Measurements from ENCODE around the gene RS1. TPM values are rescaled to one million over a fixed set of nuclear protein-coding genes. Genes with fewer than 3 reads are reported as not detected.

The RS1 gene
- total and polyA plus RNA-seq, 10 of the 15 experiments (the other 5 are each of a cell fraction or from before 2014, with no cell fraction given) = 0.04 to 0.26 TPM; not detected in 8

- no peak overlapping the region for H3K9ac ChIP-seq (ENCODE audit: control insufficient read depth, insufficient read depth, low read length)
- SMC1A ChIA-PET (ENCODE audit: uncharacterized antibody, unreplicated experiment) = interaction anchor here (0.9 to 1.5 kb wide), 2 partner anchors 11 to 14 kb away, joined by 3 to 4 read pairs; no protein-coding TSS in a partner anchor
- no peaks in the 10 kb centered on the region; the same call in 2 of the 3 replicates for H3K9me3 ChIP-seq (replicated peaks; ENCODE audit: control insufficient read depth, insufficient read depth, low read length)
- in situ Hi-C loops (cut with MboI) = loop anchor here (5.0 to 10.0 kb wide), 2 partner anchors 211 to 669 kb away; partner anchors contain the start of gene PDHA1
- no peaks in the 10 kb centered on the region for H3K79me2 ChIP-seq (ENCODE audit: control insufficient read depth, insufficient read depth, low read length)
- intact Hi-C loops (cut with micrococcal nuclease; ENCODE audit: unreplicated experiment) = loop anchor here (10.0 kb wide), 2 partner anchors 251 to 659 kb away; partner anchors contain the start of gene CDKL5
- H3K4me1 ChIP-seq (ENCODE audit: control insufficient read depth, insufficient read depth, low read length) = peaks cover 2% of the 10 kb centered on the region; the same call in 1 of the 2 replicates
- RAD21 ChIA-PET (ENCODE audit: unreplicated experiment) = interaction anchor here (0.8 to 1.0 kb wide), 3 partner anchors 156 to 210 kb away, joined by 3 to 4 read pairs (median 4); no protein-coding TSS in a partner anchor
- no peak overlapping the region for H3K4me3 ChIP-seq
- POLR2A ChIA-PET = interaction anchor here (0.6 to 0.8 kb wide), 3 partner anchors 8 to 180 kb away, joined by 3 read pairs; no protein-coding TSS in a partner anchor
- DNase-seq (ENCODE audit: low read depth, low spot score) (no peak), FAIRE-seq (no peak), ATAC-seq (no peak)
- H4K20me1 ChIP-seq (ENCODE audit: control insufficient read depth, insufficient read depth) = no peaks in the 10 kb centered on the region
- H2AFZ ChIP-seq (ENCODE audit: control insufficient read depth, low read depth, low read length) = no peak overlapping the region
- no peaks in the 10 kb centered on the region for H3K27me3 ChIP-seq (replicated peaks in 1 of 2; ENCODE audit: control insufficient read depth in 2 of 2, insufficient read depth in 2 of 2, low read length in 1 of 2)
- WGBS (ENCODE audit: insufficient coverage, insufficient replicate concordance, low lambda C conversion rate, missing lambda C conversion rate) = 78% methylated on average over 10 of the region's 10 CpGs
- H3K36me3 ChIP-seq (ENCODE audit: control insufficient read depth in 2 of 2, insufficient read depth in 2 of 2, low read length in 1 of 2) = no peaks in the 10 kb centered on the region
- no peak overlapping the region for H3K27ac ChIP-seq (ENCODE audit: control insufficient read depth, insufficient read depth)
- CTCF ChIA-PET = interaction anchor here (3.8 kb wide), 1 partner anchor 209 kb away, joined by 11 read pairs; no protein-coding TSS in a partner anchor
- TF ChIP-seq, protein P1, sequence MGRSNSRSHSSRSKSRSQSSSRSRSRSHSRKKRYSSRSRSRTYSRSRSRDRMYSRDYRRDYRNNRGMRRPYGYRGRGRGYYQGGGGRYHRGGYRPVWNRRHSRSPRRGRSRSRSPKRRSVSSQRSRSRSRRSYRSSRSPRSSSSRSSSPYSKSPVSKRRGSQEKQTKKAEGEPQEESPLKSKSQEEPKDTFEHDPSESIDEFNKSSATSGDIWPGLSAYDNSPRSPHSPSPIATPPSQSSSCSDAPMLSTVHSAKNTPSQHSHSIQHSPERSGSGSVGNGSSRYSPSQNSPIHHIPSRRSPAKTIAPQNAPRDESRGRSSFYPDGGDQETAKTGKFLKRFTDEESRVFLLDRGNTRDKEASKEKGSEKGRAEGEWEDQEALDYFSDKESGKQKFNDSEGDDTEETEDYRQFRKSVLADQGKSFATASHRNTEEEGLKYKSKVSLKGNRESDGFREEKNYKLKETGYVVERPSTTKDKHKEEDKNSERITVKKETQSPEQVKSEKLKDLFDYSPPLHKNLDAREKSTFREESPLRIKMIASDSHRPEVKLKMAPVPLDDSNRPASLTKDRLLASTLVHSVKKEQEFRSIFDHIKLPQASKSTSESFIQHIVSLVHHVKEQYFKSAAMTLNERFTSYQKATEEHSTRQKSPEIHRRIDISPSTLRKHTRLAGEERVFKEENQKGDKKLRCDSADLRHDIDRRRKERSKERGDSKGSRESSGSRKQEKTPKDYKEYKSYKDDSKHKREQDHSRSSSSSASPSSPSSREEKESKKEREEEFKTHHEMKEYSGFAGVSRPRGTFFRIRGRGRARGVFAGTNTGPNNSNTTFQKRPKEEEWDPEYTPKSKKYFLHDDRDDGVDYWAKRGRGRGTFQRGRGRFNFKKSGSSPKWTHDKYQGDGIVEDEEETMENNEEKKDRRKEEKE (IDR thresholded peaks at IDR 0.05) = no peak
- TF ChIP-seq ATF3 (IDR thresholded peaks at IDR 0.05; ENCODE audit: borderline replicate concordance, extremely low read depth, low read depth, low read length) = no peak
- 0 out of 2 replicates have a peak, but pooled peaks have one; percentile 17 for TF ChIP-seq MLLT1 (IDR thresholded peaks at IDR 0.05)
- TF ChIP-seq POU2F2 (IDR thresholded peaks at IDR 0.05; ENCODE audit: borderline replicate concordance, low read depth, low read length) = no peak
- no TSS peak for BruUV-seq (replicated peaks)
- H3K4me2 ChIP-seq (ENCODE audit: control insufficient read depth, insufficient read depth) = peak overlapping the region; percentile 21; the same call in 1 of the 2 replicates
Measured at GRCh38 chrX:18676050-18676449, 4.1 kb upstream of the RS1 start.

All from GM12878 (cell line).